Endothelial cell (in vitro differentiated cells): ENCODE results near the gene E2F2. TPM values are rescaled to one million over a fixed set of nuclear protein-coding genes. Genes with fewer than 3 reads are reported as not detected.
A peak's percentile ranks its signal among the peaks of the same experiment; 100 is the strongest.

Experiments used
- DNase-seq: peaks from one replicate; pipeline ENCODE4 v3.0.0; 2021; ENCODE audit warnings: low spot score
- H3K27ac Mint-ChIP-seq: one replicate; pipeline ENCODE4 v1.8.0; 2021; ENCODE audit warnings: mixed read lengths, inconsistent platforms; ENCODE audit not compliant: unreplicated experiment
- H3K27me3 Mint-ChIP-seq: one replicate; pipeline ENCODE4 v1.8.0; 2021; ENCODE audit warnings: mild to moderate bottlenecking, moderate library complexity, mixed read lengths, inconsistent platforms; ENCODE audit not compliant: unreplicated experiment
- H3K36me3 Mint-ChIP-seq: one replicate; pipeline ENCODE4 v1.8.0; 2021; ENCODE audit warnings: mild to moderate bottlenecking, low read depth, mixed read lengths, inconsistent platforms; ENCODE audit not compliant: unreplicated experiment
- H3K4me1 Mint-ChIP-seq: one replicate; pipeline ENCODE4 v1.8.0; 2021; ENCODE audit warnings: mild to moderate bottlenecking, mixed read lengths, inconsistent platforms; ENCODE audit not compliant: unreplicated experiment
- H3K4me3 Mint-ChIP-seq: one replicate; pipeline ENCODE4 v1.8.0; 2021; ENCODE audit warnings: mild to moderate bottlenecking, mixed read lengths, inconsistent platforms; ENCODE audit not compliant: unreplicated experiment
- H3K9me3 Mint-ChIP-seq: one replicate; pipeline ENCODE4 v1.8.0; 2021; ENCODE audit warnings: mixed read lengths, inconsistent platforms; ENCODE audit not compliant: unreplicated experiment
- CTCF ChIP-seq: fragments of 200-600 bp; sonication (generic); IDR thresholded peaks from one replicate; pipeline ENCODE4 v1.5.0; 2021; ENCODE audit warnings: antibody characterized with exemption; ENCODE audit not compliant: unreplicated experiment
- total RNA-seq: library from RNA; stranded (reverse); fragmentation: NEBNext Ultra II Directional; extraction: Animal tissue kit (Norgen Biotek cat#: 25700); gene quantifications from one replicate; pipeline ENCODE4 v1.2.1, GENCODE V29; 2021; ENCODE audit not compliant: unreplicated experiment

Gene E2F2
- total RNA-seq, 1 donor from 2014 or later: 0.69 TPM

GRCh38 chr1:23559136-23559984 is 28.3 kb upstream of the E2F2 start, which contains the start of gene ID3:
Gene ID3 (minus strand): TSS chr1:23559501. CDS start chr1:23559426, 75 bp downstream.
- no peak for TF ChIP-seq CTCF
- DNase-seq: peak; percentile 95
- Mint-ChIP-seq H3K4me3 (peak within 1 kb of the TSS; percentile 94), H3K36me3 (peaks cover 9% of the 10 kb centered on the region), H3K9me3 (no peaks in the 10 kb centered on the region), H3K4me1 (peaks cover 69% of the 10 kb centered on the region), H3K27me3 (peaks cover 14% of the 10 kb centered on the region), H3K27ac (peak within 1 kb of the TSS; percentile 97)

GRCh38 chr1:23558872-23559135 is 27.8 kb upstream of the E2F2 start:
- Mint-ChIP-seq H3K27ac (peak overlapping the region; percentile 80), H3K4me3 (peak overlapping the region; percentile 94), H3K9me3 (no peaks in the 10 kb centered on the region), H3K27me3 (peaks cover 11% of the 10 kb centered on the region), H3K4me1 (peaks cover 70% of the 10 kb centered on the region), H3K36me3 (peaks cover 9% of the 10 kb centered on the region)
- TF ChIP-seq CTCF: no peak
- no peak for DNase-seq

- Mint-ChIP-seq H3K27me3 (peaks cover 11% of the 10 kb centered on the region), H3K36me3 (peaks cover 9% of the 10 kb centered on the region), H3K9me3 (no peaks in the 10 kb centered on the region), H3K4me1 (peaks cover 70% of the 10 kb centered on the region), H3K27ac (peak overlapping the region; percentile 80), H3K4me3 (peak overlapping the region; percentile 94)
- DNase-seq: peak; percentile 53
- no peak for TF ChIP-seq CTCF
These were observed 27.3 kb upstream of the E2F2 start for GRCh38 chr1:23558140-23558871.

GRCh38 chr1:23557471-23558124 is 26.6 kb upstream of the E2F2 start:
- TF ChIP-seq CTCF: no peak
- Mint-ChIP-seq H3K27me3 (peaks cover 9% of the 10 kb centered on the region), H3K36me3 (peaks cover 9% of the 10 kb centered on the region), H3K4me3 (peak overlapping the region; percentile 94), H3K4me1 (peaks cover 68% of the 10 kb centered on the region), H3K27ac (no peak overlapping the region), H3K9me3 (no peaks in the 10 kb centered on the region)
- DNase-seq: no peak
